ENCODE results near the gene NOL12. TPM values are rescaled to one million over a fixed set of nuclear protein-coding genes. Genes with fewer than 3 reads are reported as not detected.

NOL12 gene
- total RNA-seq, 3 donors from 2014 or later, result 24.5 to 29.4 (median 24.6) TPM

DNA sequence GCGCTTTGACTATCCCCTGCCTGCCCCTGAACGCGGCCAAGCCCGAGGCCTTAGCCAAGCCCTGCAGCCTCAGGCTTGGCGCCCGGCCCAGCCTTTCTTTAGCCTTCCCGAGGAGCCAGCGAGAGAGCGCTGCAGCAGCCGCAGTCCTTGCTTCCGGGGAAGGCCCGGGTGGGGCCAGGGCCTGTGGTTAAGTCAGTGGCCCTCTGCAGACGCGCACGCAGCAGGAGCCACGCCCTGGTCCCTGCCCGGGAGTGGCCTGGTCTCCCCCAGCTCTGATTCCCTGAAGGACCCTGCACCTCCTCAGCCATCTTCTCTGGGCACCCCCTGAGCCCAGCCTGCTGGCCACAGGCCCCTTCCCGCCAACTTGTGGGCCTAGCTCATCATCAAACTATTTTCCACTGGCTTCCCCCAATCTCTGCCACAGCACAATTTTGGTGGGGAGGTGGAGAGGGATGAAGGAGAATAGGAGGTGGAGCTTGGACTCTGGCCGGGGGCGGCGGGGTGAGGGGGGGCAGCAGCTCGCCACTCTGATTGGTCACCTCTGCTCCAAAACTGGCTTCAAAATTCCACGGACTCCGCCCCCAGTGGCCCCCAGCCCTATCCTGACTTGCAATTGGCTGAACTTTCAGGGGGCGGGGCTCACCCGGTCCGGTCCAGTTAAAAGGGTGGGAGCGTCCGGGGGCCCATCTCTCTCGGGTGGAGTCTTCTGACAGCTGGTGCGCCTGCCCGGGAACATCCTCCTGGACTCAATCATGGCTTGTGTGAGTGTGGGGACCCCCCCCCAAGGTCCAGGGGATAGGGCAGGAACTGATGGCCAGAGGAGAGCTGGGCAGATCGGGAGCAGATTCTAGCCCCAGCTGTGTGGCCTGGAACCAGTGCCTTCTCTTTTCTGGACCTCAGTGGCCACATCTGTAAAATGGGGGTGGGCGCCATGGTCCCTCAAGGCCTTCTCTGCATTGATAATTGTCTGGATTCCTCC, 10.9 kb upstream of the NOL12 start, which contains the start of gene LGALS1:
TSS of gene LGALS1 (plus strand) at position 686 of the 979 bp plus-strand sequence. CDS start at position 753, 67 bp downstream.
- intact Hi-C loops (cut with DNase I; ENCODE audit: low total_unique reads), result no loop called here
- peaks cover 0 to 27% of the 10 kb centered on the region in 2 donors for H3K4me1 ChIP-seq

DNA sequence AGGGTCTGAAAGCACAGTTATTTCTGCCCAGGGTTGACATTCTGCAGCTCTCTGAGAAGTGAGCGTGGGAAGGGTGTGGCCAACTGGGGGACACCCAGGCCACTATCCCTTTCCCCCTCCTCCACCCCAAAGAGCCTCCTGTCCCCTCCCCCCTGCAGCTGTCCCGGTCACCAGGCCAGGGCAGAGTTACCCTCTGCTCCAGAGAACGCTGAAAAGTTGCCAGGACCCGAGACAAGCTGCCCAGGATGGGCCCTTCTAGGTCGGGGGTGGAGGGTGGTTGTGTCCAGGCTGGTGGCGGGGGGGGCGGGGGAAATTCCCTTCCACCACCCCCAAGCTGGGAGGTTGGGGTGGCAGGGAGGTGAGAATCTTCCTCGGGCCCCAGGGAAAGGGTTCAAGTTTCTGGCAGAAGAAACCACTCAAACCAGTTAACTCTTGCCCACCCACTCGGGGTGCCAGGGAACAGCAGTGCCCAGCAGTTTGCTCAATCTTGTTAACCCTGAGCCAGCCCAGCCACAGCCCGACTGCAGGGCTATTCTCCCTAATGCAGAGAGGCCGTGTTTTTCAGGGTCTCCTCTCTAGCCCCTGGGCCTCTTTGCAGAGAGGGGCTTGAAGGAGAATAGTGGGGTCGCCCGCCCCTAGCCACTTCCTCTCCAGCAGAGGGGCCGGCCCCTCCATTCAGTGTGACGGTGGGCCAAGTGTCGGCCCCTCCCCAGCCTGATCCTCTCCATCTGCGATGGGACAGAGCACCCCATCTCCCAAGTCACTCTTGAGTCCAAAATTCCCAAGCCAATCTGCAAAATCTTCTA, 10.0 kb upstream of the NOL12 start:
- Histone ChIP-seq H3K27me3 (no peaks in the 10 kb centered on the region), H3K36me3 (no peaks in the 10 kb centered on the region), H3K9me3 (no peaks in the 10 kb centered on the region), H3K27ac (peak overlapping the region; percentile 93 to 95), H3K4me3 (peak overlapping the region; percentile 53 to 80 (median 67)), H3K4me1 (peaks cover 0 to 27% of the 10 kb centered on the region in 2 donors)
- no peak for DNase-seq (ENCODE audit: low spot score in 2 of 2)
- intact Hi-C loops (cut with DNase I; ENCODE audit: low total_unique reads), result no loop called here
- TF ChIP-seq POLR2AphosphoS5 (IDR thresholded peaks at IDR 0.05), result no peak
- TF ChIP-seq POLR2A (IDR thresholded peaks at IDR 0.05), result no peak
- TF ChIP-seq, protein P1, sequence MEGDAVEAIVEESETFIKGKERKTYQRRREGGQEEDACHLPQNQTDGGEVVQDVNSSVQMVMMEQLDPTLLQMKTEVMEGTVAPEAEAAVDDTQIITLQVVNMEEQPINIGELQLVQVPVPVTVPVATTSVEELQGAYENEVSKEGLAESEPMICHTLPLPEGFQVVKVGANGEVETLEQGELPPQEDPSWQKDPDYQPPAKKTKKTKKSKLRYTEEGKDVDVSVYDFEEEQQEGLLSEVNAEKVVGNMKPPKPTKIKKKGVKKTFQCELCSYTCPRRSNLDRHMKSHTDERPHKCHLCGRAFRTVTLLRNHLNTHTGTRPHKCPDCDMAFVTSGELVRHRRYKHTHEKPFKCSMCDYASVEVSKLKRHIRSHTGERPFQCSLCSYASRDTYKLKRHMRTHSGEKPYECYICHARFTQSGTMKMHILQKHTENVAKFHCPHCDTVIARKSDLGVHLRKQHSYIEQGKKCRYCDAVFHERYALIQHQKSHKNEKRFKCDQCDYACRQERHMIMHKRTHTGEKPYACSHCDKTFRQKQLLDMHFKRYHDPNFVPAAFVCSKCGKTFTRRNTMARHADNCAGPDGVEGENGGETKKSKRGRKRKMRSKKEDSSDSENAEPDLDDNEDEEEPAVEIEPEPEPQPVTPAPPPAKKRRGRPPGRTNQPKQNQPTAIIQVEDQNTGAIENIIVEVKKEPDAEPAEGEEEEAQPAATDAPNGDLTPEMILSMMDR (IDR thresholded peaks at IDR 0.05), result no peak

More for the DNA sequence above, 10.9 kb upstream of the NOL12 start, which contains the start of gene LGALS1:
- TF ChIP-seq POLR2A (IDR thresholded peaks at IDR 0.05) (no peak), POLR2AphosphoS5 (IDR thresholded peaks at IDR 0.05) (peak; percentile 52 to 65 (median 60))
- TF ChIP-seq, protein P1 (IDR thresholded peaks at IDR 0.05), result no peak
- Histone ChIP-seq H3K9me3 (no peaks in the 10 kb centered on the region), H3K27ac (peak within 1 kb of the TSS; percentile 93 to 95), H3K36me3 (no peaks in the 10 kb centered on the region), H3K4me3 (peak within 1 kb of the TSS; percentile 53 to 80 (median 67)), H3K27me3 (no peaks in the 10 kb centered on the region)
- DNase-seq (ENCODE audit: low spot score in 2 of 2), result peak; percentile 88 to 96

DNA sequence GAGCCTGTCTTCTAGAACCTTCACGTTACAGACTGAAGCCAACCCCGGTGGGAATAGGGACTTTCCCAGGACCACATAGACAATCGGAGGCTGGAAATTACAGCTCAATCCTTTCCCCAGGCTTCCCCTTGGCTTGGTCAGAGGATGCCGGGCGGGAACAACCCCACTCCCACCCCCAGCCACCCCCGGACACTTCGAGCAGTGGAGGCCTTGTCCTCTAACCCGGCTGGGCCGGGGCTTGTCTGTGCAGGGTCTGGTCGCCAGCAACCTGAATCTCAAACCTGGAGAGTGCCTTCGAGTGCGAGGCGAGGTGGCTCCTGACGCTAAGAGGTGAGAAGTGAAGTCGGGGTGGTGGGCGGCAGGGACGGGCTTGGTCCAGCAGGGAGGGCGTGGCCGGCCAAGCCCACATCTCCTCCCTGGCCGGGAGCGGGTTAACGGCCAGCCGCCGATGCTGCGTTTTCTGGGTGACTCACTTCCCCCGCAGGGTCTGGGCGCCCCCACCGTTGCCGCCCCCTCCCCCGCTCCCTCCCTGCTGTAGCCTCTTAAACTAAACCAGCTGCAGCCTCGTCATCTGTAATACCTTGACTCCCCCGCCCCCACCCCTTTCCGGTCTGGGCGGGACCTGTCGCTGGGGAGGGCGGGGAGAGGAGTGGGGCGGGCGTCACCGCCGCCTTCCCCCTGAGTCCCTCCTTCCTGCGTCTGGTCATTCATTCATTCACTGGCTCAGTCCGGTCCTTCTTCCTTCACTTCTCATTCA, 9.2 kb upstream of the NOL12 start:
- Histone ChIP-seq H3K27me3 (no peaks in the 10 kb centered on the region), H3K36me3 (no peaks in the 10 kb centered on the region), H3K27ac (peak overlapping the region; percentile 93 to 95), H3K9me3 (no peaks in the 10 kb centered on the region), H3K4me1 (peaks cover 0 to 27% of the 10 kb centered on the region in 2 donors), H3K4me3 (peak overlapping the region; percentile 53 to 80 (median 67))
- peak; percentile 73 to 90 for DNase-seq (ENCODE audit: low spot score in 2 of 2)
- intact Hi-C loops (cut with DNase I; ENCODE audit: low total_unique reads), result no loop called here
- TF ChIP-seq, protein P1 (IDR thresholded peaks at IDR 0.05), result no peak
- TF ChIP-seq POLR2A (IDR thresholded peaks at IDR 0.05), result no peak
- TF ChIP-seq POLR2AphosphoS5 (IDR thresholded peaks at IDR 0.05), result peak in 2 of 3 donors; percentile 54 to 59

DNA sequence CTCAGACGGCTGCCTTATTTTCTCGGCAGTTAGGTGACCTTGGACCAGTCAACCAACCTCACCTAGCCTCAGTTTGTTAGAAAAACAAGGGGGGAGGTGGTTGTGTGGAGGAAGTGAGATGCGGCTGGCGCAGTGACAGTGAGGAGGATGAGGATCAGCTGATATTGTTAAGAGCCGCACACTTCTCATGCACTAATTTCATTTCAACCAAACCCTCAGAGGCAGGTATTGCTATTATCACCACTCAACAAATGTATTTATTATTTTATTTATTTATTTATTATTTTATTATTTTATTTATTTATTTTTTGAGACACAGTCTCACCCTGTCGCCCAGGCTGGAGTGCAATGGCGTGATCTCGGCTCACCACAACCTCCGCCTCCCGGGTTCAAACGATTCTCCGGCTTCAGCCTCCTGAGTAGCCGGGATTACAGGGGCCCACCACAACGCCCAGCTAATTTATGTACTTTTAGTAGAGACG, 8.6 kb upstream of the NOL12 start:
- Histone ChIP-seq H3K4me3 (peak overlapping the region; percentile 53 to 80 (median 67)), H3K27me3 (no peaks in the 10 kb centered on the region), H3K36me3 (no peaks in the 10 kb centered on the region), H3K27ac (peak overlapping the region; percentile 93 to 95), H3K4me1 (peaks cover 0 to 27% of the 10 kb centered on the region in 2 donors), H3K9me3 (no peaks in the 10 kb centered on the region)
- DNase-seq (ENCODE audit: low spot score in 2 of 2), result no peak
- TF ChIP-seq, protein P1 (IDR thresholded peaks at IDR 0.05), result no peak
- TF ChIP-seq POLR2AphosphoS5 (IDR thresholded peaks at IDR 0.05) (no peak), POLR2A (IDR thresholded peaks at IDR 0.05) (no peak)
- intact Hi-C loops (cut with DNase I; ENCODE audit: low total_unique reads), result no loop called here
